ENCODE measurements around the gene PROX2.

GRCh38 chr14:74868739-74869138 is 7.2 kb downstream of the PROX2 start:
- TF ChIP-seq CTCF (conservative IDR thresholded peaks at IDR 0.05) (no peak), EZH2 (IDR thresholded peaks at IDR 0.05; ENCODE audit: low read depth) (no peak)
